GM19240 (cell line): ENCODE results near the gene C16orf78.

Experiments used
- DNase-seq: peaks from one replicate; pipeline ENCODE4 v3.0.0; 2011; ENCODE audit warnings: low spot score; ENCODE audit not compliant: insufficient read length

C16orf78 gene

GRCh38 chr16:49373504-49373903 lies at the start of gene C16orf78:
Gene C16orf78 (plus strand): TSS chr16:49373804. CDS start chr16:49373940, 136 bp downstream.
- DNase-seq = no peak

- no peak for DNase-seq
Measured at GRCh38 chr16:49324703-49325102, 48.9 kb upstream of the C16orf78 start.

- DNase-seq = no peak
Measured at GRCh38 chr16:49327466-49327865, 46.1 kb upstream of the C16orf78 start.

- DNase-seq = no peak
Measured at GRCh38 chr16:49328325-49328724, 45.3 kb upstream of the C16orf78 start.

- no peak for DNase-seq
Measured at GRCh38 chr16:49330562-49331201, 42.9 kb upstream of the C16orf78 start.

- no peak for DNase-seq
Measured at GRCh38 chr16:49332589-49333258, 40.9 kb upstream of the C16orf78 start.

- DNase-seq = no peak
Measured at GRCh38 chr16:49333259-49333597, 40.4 kb upstream of the C16orf78 start.

GRCh38 chr16:49335828-49336227 lies 37.8 kb upstream of the C16orf78 start:
- DNase-seq = no peak

- DNase-seq = no peak
Measured at GRCh38 chr16:49336581-49336980, 37.0 kb upstream of the C16orf78 start.

- no peak for DNase-seq
Measured at GRCh38 chr16:49337814-49338350, 35.7 kb upstream of the C16orf78 start.

GRCh38 chr16:49338611-49339265 lies 34.9 kb upstream of the C16orf78 start:
- no peak for DNase-seq

GRCh38 chr16:49340466-49340865 lies 33.1 kb upstream of the C16orf78 start:
- DNase-seq = no peak

GRCh38 chr16:49341706-49342105 lies 31.9 kb upstream of the C16orf78 start:
- no peak for DNase-seq

GRCh38 chr16:49342336-49343265 lies 31.0 kb upstream of the C16orf78 start:
- DNase-seq = no peak

- DNase-seq = no peak
Measured at GRCh38 chr16:49343291-49343690, 30.3 kb upstream of the C16orf78 start.

- DNase-seq = no peak
Measured at GRCh38 chr16:49344401-49344800, 29.2 kb upstream of the C16orf78 start.

- DNase-seq = no peak
Measured at GRCh38 chr16:49345829-49346228, 27.8 kb upstream of the C16orf78 start.

- no peak for DNase-seq
Measured at GRCh38 chr16:49346459-49346858, 27.1 kb upstream of the C16orf78 start.

- DNase-seq = no peak
Measured at GRCh38 chr16:49347476-49347875, 26.1 kb upstream of the C16orf78 start.

GRCh38 chr16:49348408-49349176 lies 25.0 kb upstream of the C16orf78 start:
- DNase-seq = no peak
